HCT116 (cell line): ENCODE results near the gene GAD1. TPM values are rescaled to one million over a fixed set of nuclear protein-coding genes. Genes with fewer than 3 reads are reported as not detected.

Experiments used
- ATAC-seq: fragments of 200-7000 bp; cut with Tn5 transposase; 2 replicates; pipeline ENCODE4 v1.9.1; 2020; ENCODE audit warnings: mild to moderate bottlenecking, moderate library complexity
- BruUV-seq: library from RNA; stranded (reverse); fragments of 400-500 nt; replicated peaks from 2 replicates; lab custom pipeline; 2021; lab: Mats Ljungman, UMichigan
- CTCF ChIA-PET: fragments of 300-600 bp; sonication (Branson Sonifier 250); formaldehyde crosslinking; loops from one replicate; lab custom pipeline; 2021; ENCODE audit warnings: antibody characterized with exemption; lab: Charles Lee
- POLR2A ChIA-PET: fragments of 300-600, 350-600 bp; sonication (Branson Sonifier 250); formaldehyde crosslinking; loops from one replicate; lab custom pipeline; 2021; ENCODE audit warnings: antibody characterized with exemption; lab: Charles Lee
- RAD21 ChIA-PET, 2 experiments: fragments of 300-600 bp; sonication (Branson Sonifier 250); formaldehyde crosslinking; loops; one replicate each; lab custom pipeline; 2023; ENCODE audit warnings: low total read pairs in 2 of 2; ENCODE audit not compliant: uncharacterized antibody in 2 of 2, unreplicated experiment in 2 of 2, low non-redundant PET in 1 of 2; lab: Charles Lee
- DNase-seq: peaks from one replicate; pipeline ENCODE4 v3.0.0-alpha.2; 2010; ENCODE audit warnings: low read depth, low spot score
- H2AFZ ChIP-seq: fragments of 200-600 bp; shearing (Covaris generic), sonication (generic); 2 replicates; pipeline ENCODE4 v1.6.1; 2017; ENCODE audit warnings: low read depth, mixed run types, mixed read lengths, antibody characterized with exemption, low read length; ENCODE audit not compliant: poor library complexity, severe bottlenecking
- H3K27ac ChIP-seq: 2 replicates; pipeline ENCODE4 v1.5.1; 2012; ENCODE audit warnings: low read depth, low read length
- H3K27me3 ChIP-seq: fragments of 200-600 bp; sonication (generic); 2 replicates; pipeline ENCODE4 v1.6.1; 2016; ENCODE audit warnings: mixed run types, low read length, mixed read lengths; ENCODE audit not compliant: insufficient read depth
- H3K36me3 ChIP-seq, 2 experiments: fragments of 200-500 bp in 1 of 2; fragments of 200-600 bp in 1 of 2; sonication (Bioruptor generic) in 1 of 2; sonication (generic) in 1 of 2; 2 replicates each; pipeline versions ENCODE4 v1.5.1 to v1.6.1; 2014 to 2016; ENCODE audit warnings: low read length in 2 of 2, inconsistent platforms in 1 of 2, mixed read lengths in 1 of 2, mixed run types in 1 of 2; ENCODE audit not compliant: insufficient read depth in 2 of 2, control insufficient read depth in 1 of 2
- H3K4me1 ChIP-seq, 2 experiments: fragments of 200-600 bp in 1 of 2; sonication (generic) in 1 of 2; 2 replicates each; pipeline versions ENCODE4 v1.5.1 to v1.6.1; 2012 to 2017; ENCODE audit warnings: low read length in 2 of 2, inconsistent platforms in 1 of 2, mild to moderate bottlenecking in 1 of 2, mixed read lengths in 1 of 2, mixed run types in 1 of 2, moderate library complexity in 1 of 2; ENCODE audit not compliant: insufficient read depth in 2 of 2, control insufficient read depth in 1 of 2
- H3K4me2 ChIP-seq: fragments of 200-600 bp; sonication (generic); 2 replicates; pipeline ENCODE4 v1.6.1; 2017; ENCODE audit warnings: mixed run types, low read length, mixed read lengths
- H3K4me3 ChIP-seq, 2 experiments: fragments of 200-600 bp in 1 of 2; sonication (generic) in 1 of 2; replicated peaks in 1 of 2; 2 replicates each; pipeline ENCODE4 v1.5.1; 2011 to 2016; ENCODE audit warnings: low read length in 2 of 2, control low read depth in 1 of 2, low read depth in 1 of 2, mild to moderate bottlenecking in 1 of 2, mixed read lengths in 1 of 2, mixed run types in 1 of 2
- H3K79me2 ChIP-seq: fragments of 200-600 bp; sonication (generic); 2 replicates; pipeline ENCODE4 v1.6.1; 2017; ENCODE audit warnings: mild to moderate bottlenecking, mixed run types, low read length, moderate library complexity, mixed read lengths; ENCODE audit not compliant: insufficient read depth
- H3K9ac ChIP-seq: fragments of 200-600 bp; sonication (generic); 2 replicates; pipeline ENCODE4 v1.6.1; 2016; ENCODE audit warnings: low read length, mixed read lengths
- H3K9me2 ChIP-seq: fragments of 200-600 bp; sonication (generic), shearing (Covaris generic); 2 replicates; pipeline ENCODE4 v1.6.1; 2017; ENCODE audit warnings: mixed run types, mild to moderate bottlenecking, moderate library complexity; ENCODE audit not compliant: insufficient read depth
- H3K9me3 ChIP-seq, 2 experiments: fragments of 200-500 bp in 1 of 2; fragments of 200-600 bp in 1 of 2; sonication (Bioruptor generic) in 1 of 2; sonication (generic) in 1 of 2; 2 replicates each; pipeline ENCODE4 v1.6.1; 2014 to 2017; ENCODE audit warnings: low read length in 2 of 2, mixed read lengths in 2 of 2, inconsistent platforms in 1 of 2, low read depth in 1 of 2, mild to moderate bottlenecking in 1 of 2, mixed run types in 1 of 2, moderate library complexity in 1 of 2; ENCODE audit not compliant: control insufficient read depth in 1 of 2, insufficient read depth in 1 of 2
- H4K20me1 ChIP-seq: fragments of 200-600 bp; sonication (generic), shearing (Covaris generic); 2 replicates; pipeline ENCODE4 v1.6.1; 2017; ENCODE audit warnings: mixed run types, mild to moderate bottlenecking, moderate library complexity; ENCODE audit not compliant: insufficient read depth
- ATF3 ChIP-seq: IDR thresholded peaks from 2 replicates; pipeline ENCODE4 v1.6.1; 2012
- CBX3 ChIP-seq: IDR thresholded peaks from 2 replicates; pipeline ENCODE4 v1.6.1; 2012; ENCODE audit warnings: low read depth
- CEBPB ChIP-seq: IDR thresholded peaks from 2 replicates; pipeline ENCODE4 v1.6.1; 2012; ENCODE audit warnings: low read depth
- EGR1 ChIP-seq: IDR thresholded peaks from 2 replicates; pipeline ENCODE4 v1.6.1; 2012; ENCODE audit warnings: low read depth
- ELF1 ChIP-seq: IDR thresholded peaks from 2 replicates; pipeline ENCODE4 v1.6.1; 2012; ENCODE audit warnings: low read depth, borderline replicate concordance
- EZH2 ChIP-seq: fragments of 200-600 bp; sonication (generic); IDR thresholded peaks from 2 replicates; pipeline ENCODE4 v1.6.1; 2017; ENCODE audit warnings: antibody characterized with exemption, mixed run types
- EZH2phosphoT487 ChIP-seq: fragments of 200-600 bp; IDR thresholded peaks from 2 replicates; pipeline ENCODE4 v1.6.1; 2018; ENCODE audit warnings: antibody characterized with exemption, borderline replicate concordance
- JUND ChIP-seq: IDR thresholded peaks from 2 replicates; pipeline ENCODE4 v1.6.1; 2012
- RAD21 ChIP-seq: IDR thresholded peaks from 2 replicates; pipeline ENCODE4 v1.6.1; 2012; ENCODE audit warnings: low read depth, mild to moderate bottlenecking
- REST ChIP-seq: IDR thresholded peaks from 2 replicates; pipeline ENCODE4 v1.6.1; 2012; ENCODE audit warnings: low read depth
- SIN3A ChIP-seq: IDR thresholded peaks from 2 replicates; pipeline ENCODE4 v1.6.1; 2012; ENCODE audit warnings: low read depth
- SP1 ChIP-seq: IDR thresholded peaks from 2 replicates; pipeline ENCODE4 v1.6.1; 2012; ENCODE audit warnings: low read depth
- YY1 ChIP-seq: IDR thresholded peaks from 2 replicates; pipeline ENCODE4 v1.6.1; 2011; ENCODE audit warnings: low read length, low read depth, moderate library complexity, mild to moderate bottlenecking; ENCODE audit not compliant: insufficient replicate concordance; ENCODE audit errors: extremely low read depth
- ZFX ChIP-seq: fragments of 450-650 bp; IDR thresholded peaks from 2 replicates; pipeline ENCODE4 v1.6.1; 2017
- intact Hi-C: fragments of 100-400 bp; cut with micrococcal nuclease; formaldehyde crosslinking; loops from 2 replicates; pipeline ENCODE4 v1.10.0; 2022
- total RNA-seq: library from RNA; stranded (reverse); gene quantifications from one replicate; pipeline ENCODE4 v1.2.1, GENCODE V29; 2021; ENCODE audit not compliant: unreplicated experiment
- TF ChIP-seq, protein P1 (sequence below): IDR thresholded peaks from 2 replicates; pipeline ENCODE4 v1.6.1; 2012

GAD1 gene
- total RNA-seq, 1 experiment from 2014 or later: 11.0 TPM

- Histone ChIP-seq H3K9me3 (no peaks in the 10 kb centered on the region), H3K4me3 (no peak overlapping the region), H3K4me2 (no peak overlapping the region), H3K36me3 (peaks cover 0 to 1% of the 10 kb centered on the region in 2 experiments; a peak in 1 of 4 replicates), H3K79me2 (no peaks in the 10 kb centered on the region), H3K4me1 (peaks cover 6 to 8% of the 10 kb centered on the region in 2 experiments; a peak in 3 of 4 replicates), H3K27ac (no peak overlapping the region), H3K27me3 (no peaks in the 10 kb centered on the region), H2AFZ (no peak overlapping the region), H3K9ac (no peak overlapping the region), H3K9me2 (no peaks in the 10 kb centered on the region), H4K20me1 (no peaks in the 10 kb centered on the region)
- ChIA-PET CTCF (interaction anchor here (0.7 kb wide), 1 partner anchor 398 kb away, joined by 3 read pairs; no protein-coding TSS in a partner anchor), RAD21 (no interaction called here), POLR2A (no interaction called here)
- no peak for TF ChIP-seq ELF1
- TF ChIP-seq ZFX: no peak
- TF ChIP-seq YY1: no peak
- no peak for TF ChIP-seq SP1
- no peak for TF ChIP-seq JUND
- no peak for TF ChIP-seq CEBPB
- TF ChIP-seq, protein P1, sequence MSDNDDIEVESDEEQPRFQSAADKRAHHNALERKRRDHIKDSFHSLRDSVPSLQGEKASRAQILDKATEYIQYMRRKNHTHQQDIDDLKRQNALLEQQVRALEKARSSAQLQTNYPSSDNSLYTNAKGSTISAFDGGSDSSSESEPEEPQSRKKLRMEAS: no peak
- no peak for TF ChIP-seq REST
- no peak for TF ChIP-seq EZH2
- TF ChIP-seq RAD21: no peak
- TF ChIP-seq ATF3: no peak
- no peak for TF ChIP-seq CBX3
- no peak for TF ChIP-seq EGR1
- TF ChIP-seq EZH2phosphoT487: no peak
- TF ChIP-seq SIN3A: no peak
- intact Hi-C loops: no loop called here
- no peak for DNase-seq
- ATAC-seq: no peak
- no TSS peak for BruUV-seq
These were observed 31.9 kb downstream of the GAD1 start for GRCh38 chr2:170848587-170848986.
